Stomach (tissue), 9 donors: ENCODE results near the gene GPR101. TPM values are rescaled to one million over a fixed set of nuclear protein-coding genes. Genes with fewer than 3 reads are reported as not detected.
A peak's percentile ranks its signal among the peaks of the same experiment; 100 is the strongest.

Source experiments
- DNase-seq, 2 donors: peaks; one replicate each; pipeline versions ENCODE4 v3.0.0 to v3.0.0-alpha.2; 2013 to 2019
- H3K27ac ChIP-seq, 5 donors: fragments of 200-600 bp in 4 of 5; sonication (generic) in 4 of 5; one replicate each; pipeline ENCODE4 v1.5.1; 2013 to 2019; ENCODE audit warnings: mild to moderate bottlenecking in 1 of 5, moderate library complexity in 1 of 5
- H3K27me3 ChIP-seq, 3 donors: fragments of 200-600 bp; sonication (generic); one replicate each; pipeline ENCODE4 v1.5.1; 2017 to 2019; ENCODE audit warnings: mixed run types in 1 of 3
- H3K36me3 ChIP-seq, 4 donors: fragments of 200-600 bp; sonication (generic); 1 replicate in 3 of 4; 2 replicates in 1 of 4; pipeline ENCODE4 v1.5.1; 2016 to 2019
- H3K4me1 ChIP-seq, 4 donors: fragments of 200-600 bp; sonication (generic); one replicate each; pipeline ENCODE4 v1.5.1; 2016 to 2019
- H3K4me3 ChIP-seq, 4 donors: fragments of 200-600 bp; sonication (generic) in 3 of 4; one replicate each; pipeline ENCODE4 v1.5.1; 2016 to 2019; ENCODE audit warnings: mild to moderate bottlenecking in 1 of 4
- H3K9me3 ChIP-seq, 4 donors: fragments of 200-600 bp; sonication (generic); one replicate each; pipeline ENCODE4 v1.5.1; 2016 to 2019
- EP300 ChIP-seq: sonication (generic); formaldehyde crosslinking; IDR thresholded peaks from one replicate; pipeline ENCODE4 v1.6.1; 2017; ENCODE audit warnings: antibody characterized with exemption
- POLR2A ChIP-seq, 4 donors: fragments of 450-650 bp; IDR thresholded peaks; one replicate each; pipeline ENCODE4 v1.6.1; 2016; ENCODE audit warnings: antibody characterized with exemption in 4 of 4, control low read depth in 2 of 4, mild to moderate bottlenecking in 1 of 4, moderate library complexity in 1 of 4
- POLR2AphosphoS5 ChIP-seq, 3 donors: sonication (generic); formaldehyde crosslinking; IDR thresholded peaks; one replicate each; pipeline ENCODE4 v1.6.1; 2016; ENCODE audit warnings: antibody characterized with exemption in 3 of 3
- WGBS, 5 donors: extraction: QIAGEN DNeasy Blood & Tissue Kit in 3 of 5; methylation state at CpG; one replicate each; pipeline versions ENCODE4 v1.1.5 to v1.1.7; 2013 to 2018; 5-methylcytosine and 5-hydroxymethylcytosine counted together
- intact Hi-C: fragments of 100-400 bp; cut with DNase I; formaldehyde crosslinking; loops from one replicate; pipeline ENCODE4 v1.15.1; 2023; ENCODE audit warnings: low total_unique reads
- polyA plus RNA-seq, 3 donors: library from polyadenylated mRNA; stranded (reverse); fragments of 200-250 nt; gene quantifications; one replicate each; pipeline ENCODE4 v1.2.3, GENCODE V29; 2013
- total RNA-seq, 5 donors: library from RNA; depleted of rRNA; stranded (reverse); fragments of >200 nt; gene quantifications; one replicate each; pipeline versions ENCODE4 v1.1.0 to v1.2.3, GENCODE V29; 2014 to 2016
- TF ChIP-seq, protein P1 (sequence below), 7 experiments: fragments of 450-650 bp in 4 of 7; fragments of 200-600 bp in 3 of 7; sonication (generic) in 3 of 7; IDR thresholded peaks; one replicate each; pipeline ENCODE4 v1.5.1; 2016 to 2019; ENCODE audit warnings: antibody characterized with exemption in 7 of 7, control low read depth in 2 of 7, mild to moderate bottlenecking in 1 of 7
- donor health status: healthy with polysubstance abuse.
- donor health status: Bipolar disorder and iron deficiency.
- donor health status: healthy.

The GPR101 gene
- total and polyA plus RNA-seq, 8 donors: not detected

DNA sequence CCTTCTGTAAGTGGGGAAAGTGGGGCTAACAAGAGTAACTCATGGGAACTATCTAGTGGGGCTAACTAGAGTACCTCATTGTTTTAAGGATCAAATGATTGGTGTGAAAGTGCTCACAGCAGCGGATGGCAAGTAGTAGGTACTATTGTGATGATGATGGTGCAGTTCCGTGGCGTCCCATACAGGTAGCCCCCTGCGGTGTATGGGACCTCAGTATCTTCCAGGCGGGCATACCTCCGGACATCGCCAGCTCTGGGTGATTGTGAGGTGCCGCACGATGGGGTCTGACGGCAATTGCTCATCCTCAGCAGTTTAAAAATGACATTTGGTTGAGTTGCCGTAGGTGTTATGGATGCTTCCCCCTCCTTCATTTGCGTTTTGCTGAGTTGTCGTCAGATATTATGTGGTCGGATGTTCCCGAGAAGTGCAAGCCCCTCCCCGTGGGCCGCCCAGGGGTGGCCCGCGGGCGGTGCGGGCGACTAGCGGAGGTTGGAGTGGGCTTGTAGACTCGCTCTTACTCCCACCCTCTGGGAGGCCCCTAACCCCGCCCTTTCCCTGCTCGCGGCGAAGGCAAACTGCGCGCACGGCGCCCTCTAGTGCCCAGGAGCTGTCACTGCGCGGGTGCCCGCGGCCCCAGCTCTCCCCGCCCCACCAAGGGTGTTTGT lies 18.3 kb upstream of the GPR101 start:
- peak; percentile 62 to 82 for DNase-seq
- WGBS, 5 donors: 1 to 23% (median 6%) methylated on average over 21 to 37 of the region's 37 CpGs
- TF ChIP-seq, protein P1, sequence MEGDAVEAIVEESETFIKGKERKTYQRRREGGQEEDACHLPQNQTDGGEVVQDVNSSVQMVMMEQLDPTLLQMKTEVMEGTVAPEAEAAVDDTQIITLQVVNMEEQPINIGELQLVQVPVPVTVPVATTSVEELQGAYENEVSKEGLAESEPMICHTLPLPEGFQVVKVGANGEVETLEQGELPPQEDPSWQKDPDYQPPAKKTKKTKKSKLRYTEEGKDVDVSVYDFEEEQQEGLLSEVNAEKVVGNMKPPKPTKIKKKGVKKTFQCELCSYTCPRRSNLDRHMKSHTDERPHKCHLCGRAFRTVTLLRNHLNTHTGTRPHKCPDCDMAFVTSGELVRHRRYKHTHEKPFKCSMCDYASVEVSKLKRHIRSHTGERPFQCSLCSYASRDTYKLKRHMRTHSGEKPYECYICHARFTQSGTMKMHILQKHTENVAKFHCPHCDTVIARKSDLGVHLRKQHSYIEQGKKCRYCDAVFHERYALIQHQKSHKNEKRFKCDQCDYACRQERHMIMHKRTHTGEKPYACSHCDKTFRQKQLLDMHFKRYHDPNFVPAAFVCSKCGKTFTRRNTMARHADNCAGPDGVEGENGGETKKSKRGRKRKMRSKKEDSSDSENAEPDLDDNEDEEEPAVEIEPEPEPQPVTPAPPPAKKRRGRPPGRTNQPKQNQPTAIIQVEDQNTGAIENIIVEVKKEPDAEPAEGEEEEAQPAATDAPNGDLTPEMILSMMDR (IDR thresholded peaks at IDR 0.05): peak in 4 of 7 experiments; percentile 30 to 77 (median 70)
- no peak for TF ChIP-seq EP300
- Histone ChIP-seq H3K27me3 (peaks cover 0 to 28% (median 28%) of the 10 kb centered on the region in 3 donors), H3K9me3 (no peaks in the 10 kb centered on the region), H3K4me1 (peaks cover 0 to 15% (median 11%) of the 10 kb centered on the region in 4 donors), H3K27ac (no peak overlapping the region), H3K36me3 (no peaks in the 10 kb centered on the region), H3K4me3 (peak overlapping the region; percentile 32 to 52 (median 47))
- intact Hi-C loops: no loop called here

DNA sequence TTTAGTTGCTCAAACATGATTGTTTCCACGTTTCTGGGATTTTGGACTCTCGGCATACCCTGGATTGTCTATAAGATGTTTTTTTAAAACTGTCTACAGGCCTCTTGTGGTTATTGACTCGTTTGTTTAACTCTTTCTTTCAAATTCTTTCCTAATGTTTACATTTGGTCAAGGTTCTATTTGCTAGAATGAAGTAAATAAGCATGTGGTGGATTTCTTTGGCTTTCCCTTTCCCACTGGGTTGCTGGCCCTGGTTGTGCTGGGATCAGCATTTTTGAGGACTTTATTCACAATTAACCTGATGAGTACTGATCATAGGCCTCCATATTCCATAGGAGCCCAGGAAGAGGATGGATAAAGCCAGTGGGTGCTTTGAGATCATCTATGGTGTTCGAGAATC lies 11.1 kb upstream of the GPR101 start:
- WGBS, 5 donors: 37 to 47% (median 45%) methylated on average over 4 of the region's 4 CpGs
- intact Hi-C loops: no loop called here
- Histone ChIP-seq H3K4me3 (no peak overlapping the region), H3K36me3 (no peaks in the 10 kb centered on the region), H3K27me3 (no peaks in the 10 kb centered on the region), H3K4me1 (no peaks in the 10 kb centered on the region), H3K27ac (no peak overlapping the region), H3K9me3 (no peaks in the 10 kb centered on the region)
- no peak for DNase-seq
- TF ChIP-seq POLR2A (IDR thresholded peaks at IDR 0.05): no peak
- TF ChIP-seq EP300: no peak

DNA sequence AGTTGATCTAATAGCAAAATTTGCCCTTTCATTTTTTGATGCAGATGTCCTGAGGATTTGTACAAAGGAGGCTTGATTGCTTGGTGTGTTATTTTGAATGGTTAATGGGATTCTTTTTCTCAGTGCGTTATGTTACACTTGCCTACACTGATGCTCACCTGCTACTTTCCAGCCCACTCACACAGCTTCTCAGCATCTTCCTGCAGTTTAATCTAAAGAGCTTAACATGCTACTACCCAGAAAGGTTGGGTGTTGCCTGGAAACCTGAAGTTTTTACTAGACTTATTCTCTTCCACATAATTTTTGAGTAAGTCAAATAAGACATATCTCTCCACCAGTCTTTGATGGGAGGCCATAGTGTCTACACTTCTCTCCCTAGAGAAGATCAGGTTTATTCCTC lies 9.9 kb upstream of the GPR101 start:
- Histone ChIP-seq H3K9me3 (no peaks in the 10 kb centered on the region), H3K36me3 (no peaks in the 10 kb centered on the region), H3K27ac (no peak overlapping the region), H3K4me1 (no peaks in the 10 kb centered on the region), H3K27me3 (no peaks in the 10 kb centered on the region), H3K4me3 (no peak overlapping the region)
- 80 to 100% (median 82%) methylated on average over 1 of the region's 1 CpG for WGBS, 5 donors
- intact Hi-C loops: no loop called here
- no peak for DNase-seq
- no peak for TF ChIP-seq POLR2AphosphoS5 (IDR thresholded peaks at IDR 0.05)
- no peak for TF ChIP-seq POLR2A (IDR thresholded peaks at IDR 0.05)
- no peak for TF ChIP-seq EP300
- TF ChIP-seq, protein P1 (IDR thresholded peaks at IDR 0.05): no peak

DNA sequence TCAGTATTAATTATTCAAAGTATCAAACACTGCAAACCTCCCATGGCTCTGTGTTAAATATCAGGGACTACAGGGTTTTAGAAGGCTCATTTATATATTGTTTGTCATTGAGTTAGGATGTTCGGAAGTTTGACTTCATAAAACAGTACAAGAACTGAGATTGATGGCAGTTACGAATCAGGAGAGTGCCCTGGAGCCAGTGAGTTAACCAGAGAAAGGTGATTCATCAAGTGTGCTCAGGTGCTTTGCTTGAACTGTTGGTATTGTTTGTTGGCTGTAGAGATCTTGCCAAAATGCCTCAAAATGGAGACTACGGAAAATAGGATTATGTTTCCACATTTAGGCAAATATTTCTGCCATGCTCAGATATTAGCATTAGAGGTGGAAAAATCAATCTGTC lies 7.5 kb upstream of the GPR101 start:
- Histone ChIP-seq H3K27ac (no peak overlapping the region), H3K27me3 (peaks cover 0 to 2% (median 0%) of the 10 kb centered on the region in 3 donors), H3K4me3 (no peak overlapping the region), H3K4me1 (no peaks in the 10 kb centered on the region), H3K9me3 (no peaks in the 10 kb centered on the region), H3K36me3 (no peaks in the 10 kb centered on the region)
- DNase-seq: no peak
- TF ChIP-seq POLR2A (IDR thresholded peaks at IDR 0.05) (no peak), POLR2AphosphoS5 (IDR thresholded peaks at IDR 0.05) (no peak), EP300 (no peak)
- WGBS, 5 donors: 64 to 80% (median 70%) methylated on average over 3 of the region's 3 CpGs
- intact Hi-C loops: no loop called here

DNA sequence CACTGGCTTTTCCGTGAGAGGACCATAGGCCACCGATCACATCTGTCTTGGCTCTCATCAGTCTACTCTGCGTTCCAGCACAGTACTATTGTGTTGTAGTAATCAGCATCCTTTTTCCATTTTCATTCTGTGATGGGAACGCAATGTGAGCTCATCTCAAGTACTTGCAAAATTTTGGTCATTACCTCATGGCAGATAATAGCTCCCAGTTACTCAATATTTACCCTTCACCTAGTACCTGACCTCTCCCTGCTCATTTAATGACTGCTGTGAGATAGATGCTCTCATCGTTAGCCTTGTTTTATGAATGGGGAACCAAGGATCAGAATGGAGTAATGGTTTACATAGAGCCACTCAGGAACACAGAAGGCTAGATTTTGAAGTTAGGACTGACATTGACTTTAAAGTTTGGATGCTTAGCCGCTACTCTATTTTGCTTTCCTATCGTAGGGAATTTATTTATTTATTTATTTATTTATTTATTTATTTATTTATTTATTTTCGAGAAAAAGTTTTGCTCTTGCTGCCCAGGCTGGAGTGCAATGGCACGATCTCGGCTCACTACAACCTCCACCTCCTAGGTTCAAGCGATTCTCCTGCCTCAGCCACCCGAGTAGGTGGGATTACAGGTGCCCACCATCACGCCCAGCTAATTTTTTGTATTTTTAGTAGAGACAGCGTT lies 6.5 kb upstream of the GPR101 start:
- no peak overlapping the region for H3K27ac ChIP-seq
- WGBS, 5 donors: 75 to 89% (median 82%) methylated on average over 14 of the region's 14 CpGs
- intact Hi-C loops: no loop called here
- H3K4me1 ChIP-seq: no peaks in the 10 kb centered on the region
- TF ChIP-seq POLR2A (IDR thresholded peaks at IDR 0.05) (no peak), POLR2AphosphoS5 (IDR thresholded peaks at IDR 0.05) (no peak), EP300 (no peak)
- TF ChIP-seq, protein P1 (IDR thresholded peaks at IDR 0.05): no peak
- H3K27me3 ChIP-seq: peaks cover 0 to 12% (median under 1%) of the 10 kb centered on the region in 3 donors
- no peak for DNase-seq
- H3K36me3 ChIP-seq: no peaks in the 10 kb centered on the region
- no peaks in the 10 kb centered on the region for H3K9me3 ChIP-seq
- H3K4me3 ChIP-seq: no peak overlapping the region
